Measurements from ENCODE around the gene GRB2. TPM values are rescaled to one million over a fixed set of nuclear protein-coding genes. Genes with fewer than 3 reads are reported as not detected.
A peak's percentile ranks its signal among the peaks of the same experiment; 100 is the strongest.
"Not testable (repeated sequence)": the region's sequence is repeated elsewhere in the genome, so short reads cannot be mapped to it uniquely, and the experiment has no call there.

GRB2 gene
- total RNA-seq, 1 experiment from 2014 or later = 95.7 TPM

- no peak for DNase-seq (ENCODE audit: low read depth)
Observed at GRCh38 chr17:75318615-75319222, 86.8 kb downstream of the GRB2 start.

DNA sequence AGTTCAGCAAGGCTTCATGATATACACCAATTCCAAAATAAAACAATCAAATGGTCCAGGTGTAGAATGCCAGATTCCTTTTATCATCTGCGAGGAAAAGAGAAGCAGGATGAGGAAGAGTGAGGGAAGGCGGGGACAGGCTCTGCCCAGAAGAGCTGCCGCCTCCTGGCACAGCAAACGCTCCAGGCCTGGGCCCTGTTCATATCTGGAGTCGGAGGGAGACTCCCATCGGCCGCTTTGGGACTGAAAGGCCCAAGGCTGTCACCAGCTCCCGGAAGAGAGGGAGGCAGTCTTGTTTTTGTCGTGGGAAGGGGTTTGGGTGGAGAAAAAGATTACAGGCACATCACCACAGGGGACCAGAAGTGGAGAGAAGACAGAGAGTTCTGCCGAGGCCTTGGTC, 87.3 kb downstream of the GRB2 start:
- no peak for DNase-seq (ENCODE audit: low read depth)

- DNase-seq (ENCODE audit: low read depth) = peak; percentile 36
Observed at GRCh38 chr17:75317671-75318070, 87.8 kb downstream of the GRB2 start.

- DNase-seq (ENCODE audit: low read depth) = no peak
Observed at GRCh38 chr17:75316253-75316652, 89.2 kb downstream of the GRB2 start.

DNA sequence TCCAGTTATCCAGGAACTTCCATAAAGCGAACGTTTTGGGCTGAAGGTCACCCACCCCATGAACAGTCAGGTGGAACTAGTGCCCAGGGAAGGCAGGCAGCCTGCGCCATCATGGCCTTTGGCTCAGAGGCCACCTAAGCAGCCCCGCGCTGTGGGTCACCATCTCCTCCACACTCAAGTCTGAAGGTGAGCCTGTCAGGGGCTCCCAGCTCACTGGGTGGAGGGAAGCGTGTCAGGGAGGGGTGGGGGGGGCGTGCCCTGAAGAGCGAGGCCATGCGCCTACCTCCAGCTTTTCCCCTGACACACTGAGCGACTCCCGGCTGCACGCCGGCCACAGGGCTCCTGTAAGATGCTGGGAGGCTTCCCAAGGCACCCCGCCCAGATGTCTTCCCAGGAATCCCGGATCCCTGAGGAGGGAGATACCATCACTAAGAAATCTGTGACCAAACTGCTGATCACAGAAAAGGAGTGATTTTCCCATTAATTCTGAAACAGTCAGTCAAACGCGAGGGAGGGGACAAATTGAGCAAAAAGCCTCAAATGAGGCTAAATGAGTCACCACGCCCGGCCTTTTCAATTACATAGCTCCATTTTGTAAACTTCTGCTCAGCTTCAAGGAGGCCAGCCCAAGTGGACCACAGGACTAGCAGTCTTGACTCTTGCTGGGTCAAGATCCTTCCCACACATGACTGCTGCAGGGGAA, 89.8 kb downstream of the GRB2 start:
- DNase-seq (ENCODE audit: low read depth) = peak; percentile 42

- DNase-seq (ENCODE audit: low read depth) = peak; percentile 60
Observed at GRCh38 chr17:75313941-75314551, 91.4 kb downstream of the GRB2 start.

- no peak for DNase-seq (ENCODE audit: low read depth)
Observed at GRCh38 chr17:75308732-75309629, 96.5 kb downstream of the GRB2 start.

GRCh38 chr17:75307957-75308731, 97.3 kb downstream of the GRB2 start:
- no peak for DNase-seq (ENCODE audit: low read depth)

DNA sequence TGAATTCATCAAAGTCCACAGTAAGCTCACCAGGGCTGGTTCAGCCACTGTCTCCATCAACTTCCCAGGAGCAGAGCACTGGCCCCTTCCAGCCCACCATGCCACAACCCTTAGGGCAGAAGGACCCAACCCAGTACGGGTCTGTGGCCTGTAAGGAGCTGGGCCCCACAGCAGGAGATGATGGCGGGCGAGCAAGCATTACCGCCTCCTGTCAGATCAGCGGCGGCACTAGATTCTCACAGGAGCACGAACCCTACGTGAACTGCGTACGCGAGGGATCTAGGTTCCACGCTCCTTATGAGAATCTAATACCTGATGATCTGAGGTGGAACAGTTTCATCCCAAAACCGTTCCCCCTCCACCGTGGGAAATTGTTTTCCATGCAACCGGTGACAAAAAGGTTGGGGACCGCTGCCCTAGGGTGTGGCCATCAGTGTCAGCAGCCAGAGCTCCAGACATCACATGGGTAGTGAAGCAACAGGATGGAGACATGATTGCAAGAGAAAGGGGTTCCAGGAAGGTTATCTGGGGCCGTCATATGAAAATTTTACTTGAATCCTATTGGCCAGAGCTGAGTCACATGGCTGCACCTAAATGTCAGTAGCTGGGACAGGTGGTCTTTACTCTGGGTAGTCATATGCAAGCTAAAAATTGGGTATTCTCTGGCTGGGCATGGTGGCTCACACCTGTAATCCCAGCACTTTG, 103.8 kb downstream of the GRB2 start:
- DNase-seq (ENCODE audit: low read depth) = no peak

DNA sequence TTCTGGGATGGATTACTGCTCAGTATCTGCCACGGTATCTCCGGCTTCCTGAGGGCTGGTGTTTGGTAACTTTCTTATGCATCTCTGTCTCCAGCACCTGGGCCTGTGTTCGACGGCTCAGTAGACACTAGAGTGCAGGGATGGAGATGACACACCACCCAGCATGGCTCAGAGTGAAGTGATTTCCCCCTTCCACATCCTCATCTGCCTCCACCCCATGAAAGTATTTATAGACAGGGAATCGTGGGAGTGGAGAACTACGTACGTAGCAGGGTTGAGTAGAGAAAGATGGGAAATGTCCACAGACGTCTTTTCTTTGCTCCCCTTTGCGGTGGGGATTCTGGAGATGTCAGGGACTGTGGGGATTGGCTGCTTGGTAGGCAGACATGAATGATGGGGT, 104.4 kb downstream of the GRB2 start:
- DNase-seq (ENCODE audit: low read depth) = no peak

GRCh38 chr17:75300280-75300679, 105.2 kb downstream of the GRB2 start:
- no peak for DNase-seq (ENCODE audit: low read depth)

GRCh38 chr17:75295201-75296158, 110.0 kb downstream of the GRB2 start:
- DNase-seq (ENCODE audit: low read depth) = no peak

GRCh38 chr17:75292810-75293448, 112.5 kb downstream of the GRB2 start:
- not testable (repeated sequence) for DNase-seq (ENCODE audit: low read depth)

- peak; percentile 70 for DNase-seq (ENCODE audit: low read depth)
Observed at GRCh38 chr17:75289832-75290337, 115.6 kb downstream of the GRB2 start.

DNA sequence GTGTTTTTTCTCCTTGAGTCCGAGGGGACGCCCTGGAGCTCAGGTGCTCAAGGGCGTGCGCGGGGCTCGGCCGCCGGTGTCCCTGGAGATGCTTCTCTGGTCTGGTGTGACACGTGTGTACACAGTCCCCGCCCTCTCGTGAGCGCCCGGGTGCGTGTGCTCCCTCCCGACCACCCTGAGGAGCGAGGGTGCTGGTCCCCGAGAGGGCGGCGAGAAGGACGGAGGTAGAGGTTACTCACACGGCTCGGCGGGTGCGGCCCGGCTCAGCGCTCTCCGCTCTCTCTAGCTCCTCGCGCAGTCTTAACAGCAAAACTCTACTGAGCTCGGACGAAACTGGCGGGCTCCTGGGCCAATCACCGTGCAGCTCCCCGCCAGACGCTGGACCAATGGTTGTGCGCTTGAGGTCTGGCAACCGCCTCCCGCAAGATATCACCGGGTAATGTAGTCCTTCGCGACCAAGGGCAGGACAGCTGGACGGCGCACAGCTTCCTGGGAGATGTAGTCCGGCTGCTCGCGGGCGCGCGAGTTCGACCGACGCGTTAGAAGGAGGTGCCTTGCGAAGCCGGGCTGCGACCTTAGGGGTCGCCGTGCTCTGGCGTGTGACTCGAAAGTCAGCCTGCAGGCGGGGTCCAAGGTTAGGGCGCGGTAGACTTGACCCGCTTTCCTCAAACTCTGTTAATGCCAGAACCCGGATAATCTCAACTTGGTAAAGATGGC, 116.2 kb downstream of the GRB2 start, which contains the start of gene SLC25A19:
TSS of gene SLC25A19 (minus strand) at position 319 of the 717 bp plus-strand sequence. CDS start 2,669 bp downstream, outside the sequence.
- peak; percentile 98 for DNase-seq (ENCODE audit: low read depth)

DNA sequence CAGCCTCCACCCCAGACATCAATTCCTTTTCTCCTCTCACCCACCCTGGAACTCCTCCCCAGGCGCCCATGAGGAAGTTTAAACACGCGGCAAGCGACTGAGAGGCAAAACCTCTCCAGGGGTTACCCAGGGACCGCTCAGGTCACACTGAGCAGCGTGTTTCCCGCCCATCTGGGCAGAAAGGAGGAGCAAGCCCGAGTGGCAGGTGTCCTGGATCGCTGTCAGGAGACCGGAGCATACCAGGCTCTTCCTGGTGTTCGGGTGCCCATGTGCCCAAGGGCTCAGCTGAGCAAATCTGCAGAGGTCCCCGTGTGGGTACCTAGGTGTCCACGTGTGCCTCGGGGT, 116.7 kb downstream of the GRB2 start:
- no peak for DNase-seq (ENCODE audit: low read depth)

DNA sequence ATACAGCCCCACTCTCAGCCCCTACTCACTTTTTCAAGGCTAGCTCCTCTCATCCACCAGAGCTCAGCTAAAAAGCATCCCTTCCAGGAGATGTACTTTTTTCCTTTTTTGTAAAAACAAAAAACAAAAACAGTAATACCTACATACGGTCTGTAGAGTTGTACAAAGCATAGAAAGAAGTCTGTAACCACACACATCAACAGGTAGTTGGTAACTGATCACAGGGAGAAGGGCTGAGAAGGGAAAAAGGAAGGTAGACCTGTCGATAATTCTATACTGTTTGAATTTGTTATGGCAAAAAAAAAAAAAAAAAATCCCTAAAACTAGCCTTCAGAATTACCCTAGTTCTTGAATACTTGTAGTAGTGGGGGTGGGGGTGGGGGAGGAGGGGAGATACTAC, 117.1 kb downstream of the GRB2 start:
- DNase-seq (ENCODE audit: low read depth) = no peak

DNA sequence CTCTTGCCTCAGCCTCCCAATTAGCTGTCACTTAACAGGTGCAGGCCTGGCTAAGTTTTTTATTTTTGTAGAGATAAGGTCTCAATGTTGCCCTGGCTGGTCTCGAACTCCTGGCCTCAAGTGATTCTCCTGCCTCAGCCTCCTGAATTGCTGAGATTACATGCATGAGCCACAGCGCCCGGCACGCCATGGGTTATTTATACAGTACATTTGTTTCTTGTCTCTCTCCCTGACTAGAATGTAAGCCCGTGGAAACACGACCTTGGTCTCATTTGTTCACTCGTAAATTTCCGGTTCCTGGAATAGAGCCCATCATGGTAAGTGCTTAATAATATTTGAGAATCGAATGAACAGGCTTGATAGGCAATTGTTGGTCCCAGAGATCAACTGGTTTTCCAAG, 118.3 kb downstream of the GRB2 start:
- DNase-seq (ENCODE audit: low read depth) = no peak
